ENCODE data around the gene DOCK1.

DNA sequence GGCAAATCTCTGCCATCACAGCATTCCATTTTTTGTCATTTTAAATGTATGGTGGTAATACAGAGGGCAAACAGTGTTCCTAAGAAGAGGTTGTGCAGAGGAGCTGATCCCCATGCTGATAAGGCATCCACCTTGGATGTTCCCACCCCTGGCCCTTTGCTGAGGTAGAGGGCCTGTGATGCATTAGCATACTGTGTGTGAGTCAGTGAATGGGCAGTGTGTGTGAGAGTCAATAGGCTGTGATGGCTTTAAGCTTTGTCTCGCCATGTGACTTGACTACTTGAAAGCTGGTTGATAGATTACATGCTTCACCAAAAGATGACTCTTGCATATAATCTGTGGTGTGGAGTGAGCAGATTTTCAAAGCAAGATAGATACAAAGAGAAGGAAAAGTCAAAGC lies 209.9 kb downstream of the DOCK1 start:
- TF ChIP-seq, protein P1, sequence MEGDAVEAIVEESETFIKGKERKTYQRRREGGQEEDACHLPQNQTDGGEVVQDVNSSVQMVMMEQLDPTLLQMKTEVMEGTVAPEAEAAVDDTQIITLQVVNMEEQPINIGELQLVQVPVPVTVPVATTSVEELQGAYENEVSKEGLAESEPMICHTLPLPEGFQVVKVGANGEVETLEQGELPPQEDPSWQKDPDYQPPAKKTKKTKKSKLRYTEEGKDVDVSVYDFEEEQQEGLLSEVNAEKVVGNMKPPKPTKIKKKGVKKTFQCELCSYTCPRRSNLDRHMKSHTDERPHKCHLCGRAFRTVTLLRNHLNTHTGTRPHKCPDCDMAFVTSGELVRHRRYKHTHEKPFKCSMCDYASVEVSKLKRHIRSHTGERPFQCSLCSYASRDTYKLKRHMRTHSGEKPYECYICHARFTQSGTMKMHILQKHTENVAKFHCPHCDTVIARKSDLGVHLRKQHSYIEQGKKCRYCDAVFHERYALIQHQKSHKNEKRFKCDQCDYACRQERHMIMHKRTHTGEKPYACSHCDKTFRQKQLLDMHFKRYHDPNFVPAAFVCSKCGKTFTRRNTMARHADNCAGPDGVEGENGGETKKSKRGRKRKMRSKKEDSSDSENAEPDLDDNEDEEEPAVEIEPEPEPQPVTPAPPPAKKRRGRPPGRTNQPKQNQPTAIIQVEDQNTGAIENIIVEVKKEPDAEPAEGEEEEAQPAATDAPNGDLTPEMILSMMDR (conservative IDR thresholded peaks at IDR 0.05 in 1 of 2, IDR thresholded peaks at IDR 0.05 in 1 of 2; ENCODE audit: low read depth in 1 of 2, low read length in 2 of 2) = no peak
- no peak for TF ChIP-seq EZH2 (IDR thresholded peaks at IDR 0.05; ENCODE audit: low read length, missing control alignments)

Data from fibroblast of lung (primary cell).